Breast epithelium (tissue), 3 donors: ENCODE results near the gene ANKMY2.

Experiments
- POLR2A ChIP-seq: fragments of 450-650 bp; IDR thresholded peaks from one replicate; pipeline ENCODE4 v1.6.1; 2016; ENCODE audit warnings: antibody characterized with exemption, mild to moderate bottlenecking, moderate library complexity
- TF ChIP-seq, protein P1 (sequence below), 3 donors: fragments of 450-650 bp; IDR thresholded peaks; one replicate each; pipeline ENCODE4 v1.5.1; 2016 to 2017; ENCODE audit warnings: antibody characterized with exemption in 3 of 3, mild to moderate bottlenecking in 3 of 3, moderate library complexity in 3 of 3

GRCh38 chr7:16685535-16685934 lies 40.0 kb upstream of the ANKMY2 start:
- TF ChIP-seq, protein P1, sequence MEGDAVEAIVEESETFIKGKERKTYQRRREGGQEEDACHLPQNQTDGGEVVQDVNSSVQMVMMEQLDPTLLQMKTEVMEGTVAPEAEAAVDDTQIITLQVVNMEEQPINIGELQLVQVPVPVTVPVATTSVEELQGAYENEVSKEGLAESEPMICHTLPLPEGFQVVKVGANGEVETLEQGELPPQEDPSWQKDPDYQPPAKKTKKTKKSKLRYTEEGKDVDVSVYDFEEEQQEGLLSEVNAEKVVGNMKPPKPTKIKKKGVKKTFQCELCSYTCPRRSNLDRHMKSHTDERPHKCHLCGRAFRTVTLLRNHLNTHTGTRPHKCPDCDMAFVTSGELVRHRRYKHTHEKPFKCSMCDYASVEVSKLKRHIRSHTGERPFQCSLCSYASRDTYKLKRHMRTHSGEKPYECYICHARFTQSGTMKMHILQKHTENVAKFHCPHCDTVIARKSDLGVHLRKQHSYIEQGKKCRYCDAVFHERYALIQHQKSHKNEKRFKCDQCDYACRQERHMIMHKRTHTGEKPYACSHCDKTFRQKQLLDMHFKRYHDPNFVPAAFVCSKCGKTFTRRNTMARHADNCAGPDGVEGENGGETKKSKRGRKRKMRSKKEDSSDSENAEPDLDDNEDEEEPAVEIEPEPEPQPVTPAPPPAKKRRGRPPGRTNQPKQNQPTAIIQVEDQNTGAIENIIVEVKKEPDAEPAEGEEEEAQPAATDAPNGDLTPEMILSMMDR (IDR thresholded peaks at IDR 0.05): no peak
- no peak for TF ChIP-seq POLR2A
